Hematopoietic multipotent progenitor cell treated with erythropoietin and hydrocortisone succinate and interleukin-3 and kit ligand, for 4 days (in vitro differentiated cells): ENCODE data around the gene CCDC57.
A peak's percentile ranks its signal among the peaks of the same experiment; 100 is the strongest.
"Not testable (repeated sequence)": the region's sequence is repeated elsewhere in the genome, so short reads cannot be mapped to it uniquely, and the experiment has no call there.

Experiments
- DNase-seq: peaks from one replicate; pipeline ENCODE4 v3.0.0-alpha.2; 2015

CCDC57 gene

GRCh38 chr17:82149401-82150099 is 63.1 kb downstream of the CCDC57 start:
- DNase-seq = no peak

GRCh38 chr17:82148997-82149396 is 63.6 kb downstream of the CCDC57 start:
- no peak for DNase-seq

GRCh38 chr17:82148011-82148410 is 64.6 kb downstream of the CCDC57 start:
- DNase-seq = no peak

- DNase-seq = no peak
Observed at GRCh38 chr17:82146663-82147654, 65.7 kb downstream of the CCDC57 start.

GRCh38 chr17:82145550-82146155 is 67.0 kb downstream of the CCDC57 start:
- DNase-seq = no peak

- DNase-seq = no peak
Observed at GRCh38 chr17:82143333-82143732, 69.3 kb downstream of the CCDC57 start.

GRCh38 chr17:82139961-82140360 is 72.7 kb downstream of the CCDC57 start:
- not testable (repeated sequence) for DNase-seq

- no peak for DNase-seq
Observed at GRCh38 chr17:82138511-82138992, 74.1 kb downstream of the CCDC57 start.

GRCh38 chr17:82134101-82134500 is 78.5 kb downstream of the CCDC57 start:
- no peak for DNase-seq

GRCh38 chr17:82133166-82133953 is 79.3 kb downstream of the CCDC57 start:
- not testable (repeated sequence) for DNase-seq

GRCh38 chr17:82129095-82129494 is 83.5 kb downstream of the CCDC57 start:
- DNase-seq = no peak

GRCh38 chr17:82128287-82128686 is 84.4 kb downstream of the CCDC57 start:
- DNase-seq = no peak

- DNase-seq = no peak
Observed at GRCh38 chr17:82127704-82128103, 84.9 kb downstream of the CCDC57 start.

GRCh38 chr17:82127315-82127595 is 85.4 kb downstream of the CCDC57 start:
- DNase-seq = no peak

- no peak for DNase-seq
Observed at GRCh38 chr17:82126556-82127314, 85.9 kb downstream of the CCDC57 start.

GRCh38 chr17:82124101-82124500 is 88.5 kb downstream of the CCDC57 start:
- no peak for DNase-seq

- peak; percentile 45 for DNase-seq
Observed at GRCh38 chr17:82121660-82122629, 90.7 kb downstream of the CCDC57 start.

- DNase-seq = no peak
Observed at GRCh38 chr17:82121246-82121645, 91.4 kb downstream of the CCDC57 start.

GRCh38 chr17:82120148-82120547 is 92.5 kb downstream of the CCDC57 start:
- peak; percentile 69 for DNase-seq

GRCh38 chr17:82118815-82119380 is 93.7 kb downstream of the CCDC57 start:
- DNase-seq = peak; percentile 43
